Measurements from ENCODE around the gene C12orf60.

Gene C12orf60

GRCh38 chr12:14840616-14841015 is 37.1 kb downstream of the C12orf60 start:
- no peak for DNase-seq

DNA sequence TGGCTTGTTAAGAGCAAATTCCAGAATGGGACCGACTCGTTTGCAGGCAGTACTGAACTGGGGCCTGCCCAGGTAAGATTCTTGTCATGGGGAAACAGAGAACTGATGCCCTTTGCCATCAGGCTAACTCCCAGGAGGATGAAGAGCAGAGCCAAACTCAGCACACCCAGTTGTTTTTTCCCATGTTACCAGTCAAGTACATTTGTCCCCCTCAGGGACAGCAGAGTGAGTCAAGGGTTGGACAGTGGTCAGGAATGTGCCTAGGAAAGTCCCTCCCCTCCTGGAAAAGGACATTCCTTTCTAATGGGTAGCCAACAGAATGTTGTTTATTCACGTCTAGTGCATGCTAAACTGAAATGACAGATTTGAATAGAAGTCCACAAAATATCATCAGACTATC is 38.3 kb downstream of the C12orf60 start:
- no peak for DNase-seq

GRCh38 chr12:14842315-14842714 is 38.8 kb downstream of the C12orf60 start:
- no peak for DNase-seq

- no peak for DNase-seq
These were observed 40.0 kb downstream of the C12orf60 start, which contains the start of gene ART4 for GRCh38 chr12:14843425-14843887. Gene ART4, minus strand, starts transcription at chr12:14843526. Its CDS starts 413 bp downstream, at chr12:14843113.

GRCh38 chr12:14844401-14844800 is 40.9 kb downstream of the C12orf60 start:
- DNase-seq: no peak

DNA sequence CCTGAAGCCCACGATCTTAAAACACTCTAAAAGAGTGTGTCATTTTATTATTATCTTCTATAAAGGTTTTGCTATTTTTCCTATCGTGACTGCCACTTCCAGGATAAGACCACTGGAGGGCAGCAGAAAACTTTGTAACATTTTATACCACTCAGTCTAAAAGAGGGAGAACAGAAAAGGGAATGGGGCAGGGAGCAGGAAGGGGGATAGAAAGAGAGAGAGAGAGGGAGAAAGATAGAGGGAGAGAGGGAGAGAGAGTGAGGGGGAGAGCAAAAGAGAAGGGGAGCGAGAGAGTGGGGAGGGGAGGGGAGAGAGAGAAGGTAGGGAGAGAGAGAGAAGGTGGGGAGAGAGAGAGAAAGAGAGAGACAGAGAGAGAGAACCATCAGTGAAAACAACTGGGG is 41.9 kb downstream of the C12orf60 start:
- peak; percentile 15 for DNase-seq

DNA sequence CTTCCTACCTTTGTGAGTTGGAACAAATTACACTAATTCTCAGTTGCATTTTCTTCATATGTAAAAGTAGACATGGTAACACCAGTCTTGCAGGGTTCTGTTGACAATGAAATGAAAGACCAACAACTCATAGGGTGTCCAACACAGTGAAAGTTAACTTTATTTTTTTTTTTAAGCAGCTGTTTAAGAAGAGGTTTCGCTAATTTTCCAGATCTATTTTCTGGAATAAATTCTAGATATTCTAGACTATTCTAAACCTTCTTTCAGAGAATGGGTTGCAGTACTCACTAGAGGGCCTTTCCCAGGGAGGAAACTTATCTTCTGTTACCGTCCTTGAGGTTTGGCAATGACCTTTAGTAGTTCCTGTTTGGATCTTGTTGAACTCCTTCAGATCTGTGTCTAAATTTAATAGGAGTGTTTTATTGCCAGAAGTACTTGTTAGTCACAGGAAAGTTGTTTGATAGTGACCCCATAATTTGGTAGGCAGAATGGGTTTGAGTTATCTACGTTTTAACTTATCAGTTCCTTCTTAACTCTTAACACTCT is 42.6 kb downstream of the C12orf60 start:
- no peak for DNase-seq

GRCh38 chr12:14846876-14847580 is 43.6 kb downstream of the C12orf60 start:
- no peak for DNase-seq

GRCh38 chr12:14849661-14850060 is 46.2 kb downstream of the C12orf60 start:
- no peak for DNase-seq

- no peak for DNase-seq
These were observed 47.6 kb downstream of the C12orf60 start for GRCh38 chr12:14850929-14851663.

GRCh38 chr12:14852880-14853279 is 49.4 kb downstream of the C12orf60 start:
- DNase-seq: no peak

GRCh38 chr12:14853961-14854360 is 50.5 kb downstream of the C12orf60 start:
- DNase-seq: no peak

DNA sequence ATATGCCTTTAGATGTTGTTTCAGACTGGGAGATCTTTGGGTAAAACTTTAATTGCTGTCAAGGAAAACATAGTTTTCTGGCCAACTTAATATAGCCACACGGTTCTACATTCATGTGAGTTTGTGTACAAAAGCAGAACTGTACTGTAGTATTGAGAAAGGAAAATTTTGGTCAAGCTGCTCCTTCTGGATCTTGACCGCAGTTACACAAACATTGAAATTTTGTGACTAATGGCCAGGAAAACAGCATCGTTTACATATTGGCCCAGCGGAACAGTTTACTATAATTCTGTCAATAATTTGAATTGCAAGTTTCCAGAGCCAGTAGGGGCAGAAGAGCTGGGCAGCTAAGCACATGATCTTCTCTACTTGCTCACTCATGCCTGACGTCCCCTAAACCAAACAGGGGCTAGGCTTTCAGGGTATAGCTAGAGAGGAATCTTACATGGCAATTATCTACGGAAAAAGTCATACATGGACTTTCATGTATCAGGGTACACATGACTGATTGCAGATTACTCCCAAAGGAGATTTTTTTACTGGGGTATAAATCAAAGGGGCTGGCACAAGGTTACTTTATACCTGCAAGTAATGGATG is 51.2 kb downstream of the C12orf60 start:
- no peak for DNase-seq

DNA sequence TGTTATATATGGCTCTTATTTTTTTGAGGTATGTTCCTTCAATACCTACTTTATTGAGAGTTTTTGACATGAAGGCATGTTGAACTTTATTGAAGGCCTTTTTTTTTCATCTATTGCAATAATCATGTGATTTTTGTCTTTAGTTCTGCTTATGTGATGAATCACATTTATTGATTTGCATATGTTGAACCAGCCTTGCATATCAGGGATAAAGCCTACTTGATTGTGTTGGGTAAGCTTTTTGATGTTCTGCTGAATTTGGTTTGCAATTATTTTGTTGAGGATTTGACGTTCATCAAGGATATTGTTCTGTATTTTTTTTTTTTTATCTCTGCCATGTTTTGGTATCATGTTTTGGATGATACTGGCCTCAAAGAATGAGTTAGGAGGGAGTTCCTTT is 55.0 kb downstream of the C12orf60 start:
- no peak for DNase-seq

DNA sequence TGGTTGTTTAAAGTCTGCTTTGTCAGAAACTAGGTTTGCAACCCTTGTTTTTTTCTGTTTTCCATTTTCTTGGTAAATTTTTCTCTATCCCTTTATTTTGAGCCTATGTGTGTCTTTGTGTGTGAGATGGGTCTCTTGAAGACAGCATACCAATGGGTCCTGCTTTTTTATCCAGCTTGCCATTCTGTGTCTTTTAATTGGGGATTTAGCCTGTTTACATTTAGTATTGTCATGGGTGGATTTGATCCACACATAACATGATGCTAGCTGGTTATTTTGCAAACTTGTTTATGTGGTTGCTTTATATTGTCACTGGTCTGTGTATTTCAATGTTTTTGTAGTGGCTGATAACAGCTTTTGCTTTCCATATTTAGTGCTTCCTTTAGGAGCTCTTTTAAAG is 57.0 kb downstream of the C12orf60 start:
- DNase-seq: no peak

GRCh38 chr12:14868916-14869506 is 65.5 kb downstream of the C12orf60 start:
- DNase-seq: no peak

- no peak for DNase-seq
These were observed 67.8 kb downstream of the C12orf60 start for GRCh38 chr12:14871247-14871646.

GRCh38 chr12:14871886-14872285 is 68.4 kb downstream of the C12orf60 start:
- DNase-seq: no peak

GRCh38 chr12:14873440-14874185 is 70.1 kb downstream of the C12orf60 start:
- peak; percentile 51 for DNase-seq

All from NCI-H2171 (cell line).